ENCODE data around the gene ZNF667.

The ZNF667 gene

GRCh38 chr19:56423985-56424353 is 53.2 kb downstream of the ZNF667 start:
- peak; percentile 1 for DNase-seq (ENCODE audit: low read depth)
- no peak for TF ChIP-seq MAX (IDR thresholded peaks at IDR 0.05; ENCODE audit: low read depth, low read length)
- no peak for TF ChIP-seq POLR2A (IDR thresholded peaks at IDR 0.05; ENCODE audit: extremely low read depth, insufficient read length)
- TF ChIP-seq MYC (IDR thresholded peaks at IDR 0.05; ENCODE audit: low read depth, low read length): no peak
- no peak for TF ChIP-seq CTCF (IDR thresholded peaks at IDR 0.05; ENCODE audit: low read depth, low read length)
- H3K4me3 ChIP-seq (ENCODE audit: low read depth, low read length): no peak overlapping the region

GRCh38 chr19:56423276-56423984 is 53.7 kb downstream of the ZNF667 start:
- TF ChIP-seq POLR2A (IDR thresholded peaks at IDR 0.05; ENCODE audit: extremely low read depth, insufficient read length) (no peak), MAX (IDR thresholded peaks at IDR 0.05; ENCODE audit: low read depth, low read length) (no peak), MYC (IDR thresholded peaks at IDR 0.05; ENCODE audit: low read depth, low read length) (no peak), CTCF (IDR thresholded peaks at IDR 0.05; ENCODE audit: low read depth, low read length) (no peak)
- DNase-seq (ENCODE audit: low read depth): peak; percentile 1
- H3K4me3 ChIP-seq (ENCODE audit: low read depth, low read length): no peak overlapping the region

GRCh38 chr19:56405062-56405461 is 72.1 kb downstream of the ZNF667 start:
- DNase-seq (ENCODE audit: low read depth): no peak
- TF ChIP-seq CTCF (IDR thresholded peaks at IDR 0.05; ENCODE audit: low read depth, low read length) (no peak), POLR2A (IDR thresholded peaks at IDR 0.05; ENCODE audit: extremely low read depth, insufficient read length) (no peak), MAX (IDR thresholded peaks at IDR 0.05; ENCODE audit: low read depth, low read length) (no peak), MYC (IDR thresholded peaks at IDR 0.05; ENCODE audit: low read depth, low read length) (no peak)
- H3K4me3 ChIP-seq (ENCODE audit: low read depth, low read length): peak overlapping the region; percentile 94

GRCh38 chr19:56404705-56405056 is 72.5 kb downstream of the ZNF667 start:
- TF ChIP-seq MAX (IDR thresholded peaks at IDR 0.05; ENCODE audit: low read depth, low read length) (no peak), POLR2A (IDR thresholded peaks at IDR 0.05; ENCODE audit: extremely low read depth, insufficient read length) (no peak), CTCF (IDR thresholded peaks at IDR 0.05; ENCODE audit: low read depth, low read length) (no peak), MYC (IDR thresholded peaks at IDR 0.05; ENCODE audit: low read depth, low read length) (no peak)
- no peak for DNase-seq (ENCODE audit: low read depth)
- H3K4me3 ChIP-seq (ENCODE audit: low read depth, low read length): peak overlapping the region; percentile 94

GRCh38 chr19:56403764-56404704 is 73.1 kb downstream of the ZNF667 start, which contains the start of gene ZNF583:
Gene ZNF583, plus strand, starts transcription at chr19:56404332. Its CDS starts 2,783 bp downstream, at chr19:56407115.
- TF ChIP-seq MAX (IDR thresholded peaks at IDR 0.05; ENCODE audit: low read depth, low read length) (no peak), MYC (IDR thresholded peaks at IDR 0.05; ENCODE audit: low read depth, low read length) (peak; percentile 47; the same call in 1 of the 2 replicates)

GRCh38 chr19:56403261-56403660 is 73.9 kb downstream of the ZNF667 start:
- DNase-seq (ENCODE audit: low read depth): no peak
- H3K4me3 ChIP-seq (ENCODE audit: low read depth, low read length): peak overlapping the region; percentile 94
- no peak for TF ChIP-seq MYC (IDR thresholded peaks at IDR 0.05; ENCODE audit: low read depth, low read length)
- TF ChIP-seq CTCF (IDR thresholded peaks at IDR 0.05; ENCODE audit: low read depth, low read length): no peak
- TF ChIP-seq POLR2A (IDR thresholded peaks at IDR 0.05; ENCODE audit: extremely low read depth, insufficient read length): no peak
- no peak for TF ChIP-seq MAX (IDR thresholded peaks at IDR 0.05; ENCODE audit: low read depth, low read length)

More at GRCh38 chr19:56403764-56404704, 73.1 kb downstream of the ZNF667 start, which contains the start of gene ZNF583:
- DNase-seq (ENCODE audit: low read depth): peak; percentile 86
- peak within 1 kb of the TSS; percentile 94 for H3K4me3 ChIP-seq (ENCODE audit: low read depth, low read length)
